HG03378 (cell line): ENCODE measurements around the gene ATP9A.

ENCODE experiments used
- ATAC-seq: cut with Tn5 transposase; IDR thresholded peaks from one replicate; pipeline ENCODE4 v1.9.1; 2021; ENCODE audit warnings: mild to moderate bottlenecking, moderate library complexity; ENCODE audit not compliant: unreplicated experiment

Gene ATP9A

GRCh38 chr20:51563174-51563485, 205.1 kb downstream of the ATP9A start:
- ATAC-seq, result no peak

GRCh38 chr20:51562332-51563173, 205.6 kb downstream of the ATP9A start:
- ATAC-seq, result no peak

- no peak for ATAC-seq
Observed at GRCh38 chr20:51562027-51562331, 206.2 kb downstream of the ATP9A start.

- no peak for ATAC-seq
Observed at GRCh38 chr20:51560550-51561307, 207.5 kb downstream of the ATP9A start.

- no peak for ATAC-seq
Observed at GRCh38 chr20:51560042-51560441, 208.1 kb downstream of the ATP9A start.

- ATAC-seq, result no peak
Observed at GRCh38 chr20:51554538-51555165, 213.5 kb downstream of the ATP9A start.

- no peak for ATAC-seq
Observed at GRCh38 chr20:51553897-51554486, 214.2 kb downstream of the ATP9A start.

GRCh38 chr20:51551186-51551585, 217.0 kb downstream of the ATP9A start:
- ATAC-seq, result no peak

GRCh38 chr20:51549474-51549873, 218.7 kb downstream of the ATP9A start:
- ATAC-seq, result no peak

GRCh38 chr20:51547951-51548350, 220.2 kb downstream of the ATP9A start:
- no peak for ATAC-seq
